ENCODE measurements around the gene TJP1. TPM values are rescaled to one million over a fixed set of nuclear protein-coding genes. Genes with fewer than 3 reads are reported as not detected.

Gene TJP1
- total RNA-seq, 3 donors from 2014 or later (not counting 1 experiment from before 2014, with no cell fraction given): not detected

DNA sequence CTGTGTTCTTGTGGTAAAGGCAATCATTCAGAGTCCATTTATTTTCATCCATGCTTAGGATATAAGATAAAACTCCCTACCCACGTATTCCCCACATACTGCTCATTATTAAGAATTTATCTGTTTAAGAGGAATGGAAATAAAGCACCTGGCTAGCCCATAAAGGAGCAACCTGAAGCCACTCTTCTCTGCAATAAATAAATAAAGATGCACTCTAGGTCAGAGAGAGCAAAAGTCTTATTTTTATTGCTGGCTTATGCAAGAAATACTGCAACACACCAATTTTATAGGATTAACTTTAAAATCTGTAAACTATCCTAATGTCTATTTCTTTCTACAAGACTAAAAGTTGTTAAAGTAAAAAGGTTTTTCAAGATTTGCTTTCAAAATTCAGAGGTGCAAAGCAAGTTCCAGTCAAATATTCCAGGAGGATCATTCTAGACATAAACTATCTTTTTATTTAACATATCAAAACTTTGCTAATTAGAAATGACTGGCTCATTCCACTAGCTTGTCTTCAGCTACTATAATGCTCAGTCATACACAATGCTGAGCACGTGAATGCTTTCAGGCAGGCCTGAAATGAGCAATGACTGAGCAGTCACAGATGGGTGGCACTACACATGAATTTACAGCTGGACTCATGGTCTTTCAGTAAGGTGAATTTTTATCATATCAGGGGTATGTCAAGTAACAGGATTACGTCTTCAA is 7.1 kb downstream of the TJP1 start:
- Mint-ChIP-seq H3K4me1 (no peaks in the 10 kb centered on the region), H3K36me3 (peaks cover 8% of the 10 kb centered on the region), H3K27ac (no peak overlapping the region), H3K27me3 (ENCODE audit: low read depth in 2 of 2) (peaks cover 49 to 96% of the 10 kb centered on the region in 2 donors), H3K9me3 (no peaks in the 10 kb centered on the region), H3K4me3 (no peak overlapping the region)
- intact Hi-C loops (cut with micrococcal nuclease): no loop called here
- no peaks in the 10 kb centered on the region for H3K9me3 ChIP-seq (ENCODE audit: control insufficient read depth, insufficient read depth, low read length)
- no peak for ATAC-seq
- H3K4me3 ChIP-seq (ENCODE audit: low read length): no peak overlapping the region
- H3K36me3 ChIP-seq (ENCODE audit: control insufficient read depth, insufficient read depth, low read length): no peaks in the 10 kb centered on the region
- TF ChIP-seq, protein P1, sequence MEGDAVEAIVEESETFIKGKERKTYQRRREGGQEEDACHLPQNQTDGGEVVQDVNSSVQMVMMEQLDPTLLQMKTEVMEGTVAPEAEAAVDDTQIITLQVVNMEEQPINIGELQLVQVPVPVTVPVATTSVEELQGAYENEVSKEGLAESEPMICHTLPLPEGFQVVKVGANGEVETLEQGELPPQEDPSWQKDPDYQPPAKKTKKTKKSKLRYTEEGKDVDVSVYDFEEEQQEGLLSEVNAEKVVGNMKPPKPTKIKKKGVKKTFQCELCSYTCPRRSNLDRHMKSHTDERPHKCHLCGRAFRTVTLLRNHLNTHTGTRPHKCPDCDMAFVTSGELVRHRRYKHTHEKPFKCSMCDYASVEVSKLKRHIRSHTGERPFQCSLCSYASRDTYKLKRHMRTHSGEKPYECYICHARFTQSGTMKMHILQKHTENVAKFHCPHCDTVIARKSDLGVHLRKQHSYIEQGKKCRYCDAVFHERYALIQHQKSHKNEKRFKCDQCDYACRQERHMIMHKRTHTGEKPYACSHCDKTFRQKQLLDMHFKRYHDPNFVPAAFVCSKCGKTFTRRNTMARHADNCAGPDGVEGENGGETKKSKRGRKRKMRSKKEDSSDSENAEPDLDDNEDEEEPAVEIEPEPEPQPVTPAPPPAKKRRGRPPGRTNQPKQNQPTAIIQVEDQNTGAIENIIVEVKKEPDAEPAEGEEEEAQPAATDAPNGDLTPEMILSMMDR (IDR thresholded peaks at IDR 0.05): no peak
- H3K4me1 ChIP-seq (ENCODE audit: control insufficient read depth, insufficient read depth, low read length): no peaks in the 10 kb centered on the region
- no peak overlapping the region for H3K27ac ChIP-seq (ENCODE audit: low read length)
- DNase-seq: no peak
- WGBS (ENCODE audit: insufficient coverage): 53% methylated on average over 1 of the region's 3 CpGs
- peaks cover 40% of the 10 kb centered on the region for H3K27me3 ChIP-seq (ENCODE audit: control insufficient read depth, insufficient read depth, low read length)

- H3K27me3 ChIP-seq (ENCODE audit: control insufficient read depth, insufficient read depth, low read length): peaks cover 31% of the 10 kb centered on the region
- TF ChIP-seq, protein P1 (IDR thresholded peaks at IDR 0.05): no peak
- H3K27me3 Mint-ChIP-seq (ENCODE audit: low read depth in 2 of 2): peaks cover 44 to 88% of the 10 kb centered on the region in 2 donors
Observed at GRCh38 chr15:29813009-29813408, 9.3 kb downstream of the TJP1 start.

GRCh38 chr15:29812384-29812694 is 9.9 kb downstream of the TJP1 start:
- no peak overlapping the region for H3K27ac Mint-ChIP-seq
- DNase-seq: no peak
- H3K27ac ChIP-seq (ENCODE audit: low read length): no peak overlapping the region
- H3K36me3 Mint-ChIP-seq: no peaks in the 10 kb centered on the region
- H3K36me3 ChIP-seq (ENCODE audit: control insufficient read depth, insufficient read depth, low read length): no peaks in the 10 kb centered on the region
- no peaks in the 10 kb centered on the region for H3K4me1 Mint-ChIP-seq
- TF ChIP-seq, protein P1 (IDR thresholded peaks at IDR 0.05): no peak
- peaks cover 41 to 85% of the 10 kb centered on the region in 2 donors for H3K27me3 Mint-ChIP-seq (ENCODE audit: low read depth in 2 of 2)
- H3K27me3 ChIP-seq (ENCODE audit: control insufficient read depth, insufficient read depth, low read length): peaks cover 31% of the 10 kb centered on the region
- H3K4me1 ChIP-seq (ENCODE audit: control insufficient read depth, insufficient read depth, low read length): no peaks in the 10 kb centered on the region
- H3K9me3 Mint-ChIP-seq: no peaks in the 10 kb centered on the region
- no peaks in the 10 kb centered on the region for H3K9me3 ChIP-seq (ENCODE audit: control insufficient read depth, insufficient read depth, low read length)
- H3K4me3 Mint-ChIP-seq: no peak overlapping the region
- WGBS (ENCODE audit: insufficient coverage): 82% methylated on average over 1 of the region's 2 CpGs
- intact Hi-C loops (cut with micrococcal nuclease): no loop called here
- H3K4me3 ChIP-seq (ENCODE audit: low read length): no peak overlapping the region
- no peak for ATAC-seq

More at GRCh38 chr15:29813009-29813408, 9.3 kb downstream of the TJP1 start:
- Mint-ChIP-seq H3K27ac (no peak overlapping the region), H3K4me3 (no peak overlapping the region), H3K36me3 (no peaks in the 10 kb centered on the region), H3K9me3 (no peaks in the 10 kb centered on the region), H3K4me1 (no peaks in the 10 kb centered on the region)
- Histone ChIP-seq H3K9me3 (ENCODE audit: control insufficient read depth, insufficient read depth, low read length) (no peaks in the 10 kb centered on the region), H3K4me3 (ENCODE audit: low read length) (no peak overlapping the region), H3K27ac (ENCODE audit: low read length) (no peak overlapping the region), H3K36me3 (ENCODE audit: control insufficient read depth, insufficient read depth, low read length) (no peaks in the 10 kb centered on the region), H3K4me1 (ENCODE audit: control insufficient read depth, insufficient read depth, low read length) (no peaks in the 10 kb centered on the region)
- ATAC-seq: no peak
- DNase-seq: no peak
- intact Hi-C loops (cut with micrococcal nuclease): no loop called here

Measured in natural killer cell (primary cell).